ENCODE results near the gene PPP2R5C. TPM values are rescaled to one million over a fixed set of nuclear protein-coding genes. Genes with fewer than 3 reads are reported as not detected.

PPP2R5C gene
- total and polyA plus RNA-seq, 2 of the 4 experiments (the other 2 are of a cell fraction), result 65.9 to 78.7 TPM

GRCh38 chr14:101884089-101884933 is 122.8 kb downstream of the PPP2R5C start:
- H3K56ac ChIP-seq (ENCODE audit: extremely low read depth, insufficient read depth, low read length), result no peak overlapping the region
- ChIA-PET POLR2A (ENCODE audit: unreplicated experiment) (no interaction called here), CTCF (no interaction called here)
- H3K79me1 ChIP-seq (ENCODE audit: low read depth in 1 of 2, low read length in 2 of 2), result peaks cover 31 to 54% of the 10 kb centered on the region in 2 experiments
- no peaks in the 10 kb centered on the region; the same call in 1 of the 2 replicates for H3K9me3 ChIP-seq (ENCODE audit: control insufficient read depth, insufficient read depth, low read length)
- H3K4me2 ChIP-seq (ENCODE audit: low read depth, low read length), result no peak overlapping the region
- H3K4ac ChIP-seq (ENCODE audit: low read depth, low read length), result no peak overlapping the region
- no peak overlapping the region for H4K91ac ChIP-seq (ENCODE audit: insufficient read depth, low read depth, low read length)
- no peak overlapping the region for H3K14ac ChIP-seq (replicated peaks; ENCODE audit: low read depth, low read length)
- no peak overlapping the region for H4K8ac ChIP-seq (ENCODE audit: low read depth in 2 of 2, low read length in 2 of 2)
- no peak overlapping the region for H2BK5ac ChIP-seq (ENCODE audit: low read depth, low read length, poor library complexity, severe bottlenecking)
- no peak overlapping the region for H2BK120ac ChIP-seq (ENCODE audit: low read depth, low read length)
- BruUV-seq (replicated peaks), result no TSS peak
- H2AFZ ChIP-seq (replicated peaks; ENCODE audit: low read length, poor library complexity), result no peak overlapping the region
- H2BK20ac ChIP-seq (ENCODE audit: low read depth, low read length), result no peak overlapping the region
- H2AK9ac ChIP-seq (replicated peaks; ENCODE audit: low read depth, low read length, poor library complexity), result no peak overlapping the region
- H3K27me3 ChIP-seq (ENCODE audit: control insufficient read depth, insufficient read depth, low read length), result no peaks in the 10 kb centered on the region
- H4K5ac ChIP-seq (ENCODE audit: low read depth, low read length), result no peak overlapping the region
- H3K9ac ChIP-seq (ENCODE audit: low read depth, low read length), result no peak overlapping the region
- no peak overlapping the region for H3K18ac ChIP-seq (ENCODE audit: low read depth, low read length)
- TF ChIP-seq CHD1 (IDR thresholded peaks at IDR 0.05; ENCODE audit: low read depth, low read length) (no peak), CEBPB (IDR thresholded peaks at IDR 0.05; ENCODE audit: low read depth, low read length) (no peak), MAFK (IDR thresholded peaks at IDR 0.05; ENCODE audit: low read depth, low read length) (no peak), MXI1 (IDR thresholded peaks at IDR 0.05; ENCODE audit: borderline replicate concordance, low read depth, low read length) (no peak), FOS (IDR thresholded peaks at IDR 0.05; ENCODE audit: low read depth, low read length) (no peak)
- no peak overlapping the region for H3K23ac ChIP-seq (ENCODE audit: low read depth, low read length)
- peaks cover 19% of the 10 kb centered on the region; the same call in 1 of the 2 replicates for H3K9me1 ChIP-seq (ENCODE audit: insufficient read depth, low read length)
- H3K27ac ChIP-seq (ENCODE audit: insufficient read depth, low read length), result no peak overlapping the region
- H2AK5ac ChIP-seq (ENCODE audit: low read depth, low read length), result no peak overlapping the region
- in situ Hi-C loops (cut with MboI; ENCODE audit: low sequenced_read_pairs) (no loop called here), intact Hi-C loops (cut with micrococcal nuclease) (no loop called here), dilution Hi-C loops (cut with HindIII; ENCODE audit: low sequenced_read_pairs, unreplicated experiment) (no loop called here)
- peaks cover 47% of the 10 kb centered on the region for H3K36me3 ChIP-seq (ENCODE audit: control insufficient read depth, insufficient read depth, low read length)
- 100% methylated on average over 4 of the region's 17 CpGs; no CpG with 5 or more reads in 1 of the 2 experiments for WGBS, 2 experiments (ENCODE audit: extremely low coverage in 2 of 2, insufficient read length in 1 of 2)
- H4K20me1 ChIP-seq (ENCODE audit: insufficient read depth, low read length), result peaks cover 19% of the 10 kb centered on the region
- DNase-seq (no peak), ATAC-seq (ENCODE audit: low read depth) (no peak)
- no peak overlapping the region for H2BK15ac ChIP-seq (ENCODE audit: low read depth, low read length)
- no peak overlapping the region for H3K4me3 ChIP-seq (ENCODE audit: insufficient read depth, low read depth, low read length)
- H3K4me1 ChIP-seq (ENCODE audit: control insufficient read depth, insufficient read depth, low read length), result no peaks in the 10 kb centered on the region; the same call in 1 of the 2 replicates
